SH-SY5Y (cell line): ENCODE measurements around the gene HMGB3.

Experiments used
- GATA2 ChIP-seq: IDR thresholded peaks from 2 replicates; pipeline ENCODE4 v1.6.1; 2011; ENCODE audit warnings: mild to moderate bottlenecking, low read depth, low read length
- GATA3 ChIP-seq: IDR thresholded peaks from 2 replicates; pipeline ENCODE4 v1.6.1; 2011; ENCODE audit warnings: low read depth, mild to moderate bottlenecking, low read length, moderate library complexity

- TF ChIP-seq GATA2 (no peak), GATA3 (no peak)
These were observed 5.5 kb upstream of the HMGB3 start for GRCh38 chrX:150977411-150978162.
